AG04450 (cell line): ENCODE results near the gene APAF1. TPM values are rescaled to one million over a fixed set of nuclear protein-coding genes. Genes with fewer than 3 reads are reported as not detected.

ENCODE experiments used
- CTCF ChIA-PET: fragments of 300-600, 350-600 bp; formaldehyde crosslinking; extraction: SDS; loops from one replicate; lab custom pipeline; 2022; ENCODE audit warnings: antibody characterized with exemption, inconsistent platforms; lab: Charles Lee
- POLR2A ChIA-PET: fragments of 350-600 bp; formaldehyde crosslinking; extraction: SDS; loops from one replicate; lab custom pipeline; 2021; ENCODE audit warnings: antibody characterized with exemption, inconsistent platforms; lab: Yijun Ruan, JAX
- DNase-seq: peaks from one replicate; pipeline ENCODE4 v3.0.0-alpha.2; 2011; ENCODE audit warnings: low read depth, low spot score
- H3K27ac ChIP-seq: one replicate; pipeline ENCODE4 v1.5.1; 2012; ENCODE audit warnings: low read depth, low read length, control low read depth
- H3K27me3 ChIP-seq: one replicate; pipeline ENCODE4 v1.6.0; 2012; ENCODE audit warnings: low read length; ENCODE audit not compliant: control insufficient read depth, insufficient read depth
- H3K4me3 ChIP-seq: 2 replicates; pipeline ENCODE4 v1.5.1; 2011; ENCODE audit warnings: mild to moderate bottlenecking, low read depth, low read length, control low read depth
- H3K9me3 ChIP-seq: 2 replicates; pipeline ENCODE4 v1.5.1; 2012; ENCODE audit warnings: low read length; ENCODE audit not compliant: control insufficient read depth, insufficient read depth
- polyA plus RNA-seq: library from polyadenylated mRNA; depleted of rRNA; stranded (reverse); fragments of >200 nt; gene quantifications from 2 replicates; pipeline ENCODE4 v1.2.3, GENCODE V29; 2011
- TF ChIP-seq, protein P1 (sequence below): IDR thresholded peaks from 2 replicates; pipeline ENCODE4 v1.5.1; 2011; ENCODE audit warnings: low read depth, low read length, control low read depth, inconsistent platforms

The APAF1 gene
- polyA plus RNA-seq, 1 experiment: 21.0 TPM

- no peak overlapping the region for H3K4me3 ChIP-seq
- POLR2A ChIA-PET: no interaction called here
- H3K9me3 ChIP-seq: no peaks in the 10 kb centered on the region
- DNase-seq: no peak
- TF ChIP-seq, protein P1, sequence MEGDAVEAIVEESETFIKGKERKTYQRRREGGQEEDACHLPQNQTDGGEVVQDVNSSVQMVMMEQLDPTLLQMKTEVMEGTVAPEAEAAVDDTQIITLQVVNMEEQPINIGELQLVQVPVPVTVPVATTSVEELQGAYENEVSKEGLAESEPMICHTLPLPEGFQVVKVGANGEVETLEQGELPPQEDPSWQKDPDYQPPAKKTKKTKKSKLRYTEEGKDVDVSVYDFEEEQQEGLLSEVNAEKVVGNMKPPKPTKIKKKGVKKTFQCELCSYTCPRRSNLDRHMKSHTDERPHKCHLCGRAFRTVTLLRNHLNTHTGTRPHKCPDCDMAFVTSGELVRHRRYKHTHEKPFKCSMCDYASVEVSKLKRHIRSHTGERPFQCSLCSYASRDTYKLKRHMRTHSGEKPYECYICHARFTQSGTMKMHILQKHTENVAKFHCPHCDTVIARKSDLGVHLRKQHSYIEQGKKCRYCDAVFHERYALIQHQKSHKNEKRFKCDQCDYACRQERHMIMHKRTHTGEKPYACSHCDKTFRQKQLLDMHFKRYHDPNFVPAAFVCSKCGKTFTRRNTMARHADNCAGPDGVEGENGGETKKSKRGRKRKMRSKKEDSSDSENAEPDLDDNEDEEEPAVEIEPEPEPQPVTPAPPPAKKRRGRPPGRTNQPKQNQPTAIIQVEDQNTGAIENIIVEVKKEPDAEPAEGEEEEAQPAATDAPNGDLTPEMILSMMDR: no peak
- no peak overlapping the region for H3K27ac ChIP-seq
- CTCF ChIA-PET: no interaction called here
- H3K27me3 ChIP-seq: no peaks in the 10 kb centered on the region
Observed at GRCh38 chr12:98610596-98610995, 34.5 kb upstream of the APAF1 start.

DNA sequence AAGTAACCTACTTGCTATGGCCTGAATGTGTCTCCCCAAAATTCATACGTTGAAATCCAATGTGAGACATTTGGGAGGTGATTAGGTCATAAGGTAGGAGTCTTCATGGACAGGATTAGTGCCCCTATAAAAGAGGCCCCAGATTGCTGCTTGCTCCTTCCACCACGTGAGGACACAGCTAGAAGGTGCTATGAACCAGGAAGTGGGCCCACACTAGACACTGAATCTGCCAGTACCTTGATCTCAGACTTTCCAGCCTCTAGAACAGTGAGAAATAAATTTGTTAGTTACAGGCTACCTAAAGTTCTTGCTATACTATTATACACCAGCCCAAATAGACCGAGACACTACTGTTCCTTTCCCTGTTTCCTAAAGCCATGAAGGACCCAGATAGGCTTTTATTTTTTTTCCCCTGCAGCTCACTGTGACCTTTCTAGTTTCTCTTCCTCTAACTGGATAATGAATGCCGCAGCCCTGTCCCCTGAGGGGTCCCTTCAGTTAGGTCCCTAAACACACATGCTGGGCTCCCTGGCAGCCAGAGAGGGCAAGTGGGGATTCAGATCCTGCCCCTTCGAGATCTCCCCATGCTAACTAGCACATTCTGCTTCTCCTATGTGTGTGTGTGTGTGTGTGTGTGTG lies 32.3 kb upstream of the APAF1 start:
- TF ChIP-seq, protein P1: no peak
- H3K4me3 ChIP-seq: no peak overlapping the region
- ChIA-PET POLR2A (no interaction called here), CTCF (interaction anchor here (1.1 kb wide), 1 partner anchor 42 kb away, joined by 3 read pairs; no protein-coding TSS in a partner anchor)
- no peaks in the 10 kb centered on the region for H3K27me3 ChIP-seq
- no peak overlapping the region for H3K27ac ChIP-seq
- no peaks in the 10 kb centered on the region for H3K9me3 ChIP-seq
- DNase-seq: no peak

GRCh38 chr12:98618952-98619351 lies 26.1 kb upstream of the APAF1 start:
- POLR2A ChIA-PET: interaction anchor here (0.7 kb wide), 1 partner anchor 115 kb away, joined by 5 read pairs; no protein-coding TSS in a partner anchor
- DNase-seq: no peak
- no peak overlapping the region for H3K27ac ChIP-seq

GRCh38 chr12:98635657-98636323 lies 9.3 kb upstream of the APAF1 start:
- no peaks in the 10 kb centered on the region for H3K9me3 ChIP-seq
- ChIA-PET CTCF (interaction anchor here (0.9 to 2.0 kb wide), 4 partner anchors 21 to 144 kb away, joined by 3 to 10 read pairs (median 3); no protein-coding TSS in a partner anchor), POLR2A (interaction anchor here (0.5 to 0.6 kb wide), 3 partner anchors 15 to 60 kb away, joined by 3 read pairs; partner anchors contain the start of gene SLC25A3)
- no peak overlapping the region for H3K27ac ChIP-seq
- TF ChIP-seq, protein P1: no peak
- peak; percentile 47 for DNase-seq
- no peaks in the 10 kb centered on the region for H3K27me3 ChIP-seq
- H3K4me3 ChIP-seq: no peak overlapping the region

More at GRCh38 chr12:98618952-98619351, 26.1 kb upstream of the APAF1 start:
- TF ChIP-seq, protein P1: no peak
- no peaks in the 10 kb centered on the region for H3K27me3 ChIP-seq
- CTCF ChIA-PET: interaction anchor here (0.5 to 3.4 kb wide), 3 partner anchors 13 to 52 kb away, joined by 3 to 15 read pairs (median 3); no protein-coding TSS in a partner anchor
- no peak overlapping the region for H3K4me3 ChIP-seq
- H3K9me3 ChIP-seq: no peaks in the 10 kb centered on the region

GRCh38 chr12:98637068-98637467 lies 8.0 kb upstream of the APAF1 start:
- H3K4me3 ChIP-seq: no peak overlapping the region
- no peak for DNase-seq
- TF ChIP-seq, protein P1: no peak
- CTCF ChIA-PET: interaction anchor here (1.4 to 2.0 kb wide), 2 partner anchors 70 to 146 kb away, joined by 3 to 10 read pairs; no protein-coding TSS in a partner anchor
- no peaks in the 10 kb centered on the region for H3K27me3 ChIP-seq
- POLR2A ChIA-PET: no interaction called here
- H3K9me3 ChIP-seq: no peaks in the 10 kb centered on the region
- no peak overlapping the region for H3K27ac ChIP-seq
